ENCODE measurements around the gene FBXO44.

The FBXO44 gene

DNA sequence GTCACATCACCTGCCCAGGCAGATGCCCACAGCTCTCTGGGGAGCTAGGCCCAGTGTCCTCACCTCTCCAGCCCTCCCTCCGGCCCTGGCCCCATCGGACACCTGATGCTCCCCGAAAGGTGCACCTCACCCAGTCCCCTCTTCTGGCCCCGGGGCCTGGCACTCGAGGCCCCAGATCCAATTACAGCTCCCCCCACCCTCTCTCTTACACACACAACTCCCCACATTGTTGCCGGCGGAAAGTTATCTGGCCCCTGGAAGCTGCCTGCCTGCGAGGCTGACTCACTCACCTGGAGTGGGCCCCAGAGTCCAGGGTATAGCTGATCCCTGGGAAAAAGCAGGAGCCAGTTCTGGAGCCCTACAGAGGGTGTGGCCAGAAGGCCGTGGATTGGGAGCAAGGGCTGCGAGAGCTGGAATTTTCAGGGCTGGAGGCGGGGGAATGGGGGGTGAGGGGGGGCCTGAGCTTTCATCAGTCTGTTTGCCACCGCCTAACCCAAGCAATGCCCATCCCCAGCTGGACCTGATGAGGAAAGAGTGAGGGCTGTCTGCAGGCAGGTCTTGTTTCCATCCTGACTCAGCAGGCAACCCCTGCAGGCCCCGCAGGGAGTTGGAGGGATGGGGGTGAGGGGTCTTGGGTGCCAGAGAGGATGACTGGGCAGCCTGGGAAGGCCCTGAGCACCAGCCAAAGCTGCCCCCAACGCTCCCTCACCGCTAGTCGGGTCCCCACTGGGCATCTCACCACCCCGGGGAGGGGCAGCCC is 1.4 kb upstream of the FBXO44 start:
- in situ Hi-C loops (cut with HindIII; ENCODE audit: low sequenced_read_pairs), result no loop called here
- no peak overlapping the region for H3K4me3 ChIP-seq (ENCODE audit: low read depth, low read length)
- no peak for DNase-seq (ENCODE audit: low read depth)
- TF ChIP-seq, protein P1, sequence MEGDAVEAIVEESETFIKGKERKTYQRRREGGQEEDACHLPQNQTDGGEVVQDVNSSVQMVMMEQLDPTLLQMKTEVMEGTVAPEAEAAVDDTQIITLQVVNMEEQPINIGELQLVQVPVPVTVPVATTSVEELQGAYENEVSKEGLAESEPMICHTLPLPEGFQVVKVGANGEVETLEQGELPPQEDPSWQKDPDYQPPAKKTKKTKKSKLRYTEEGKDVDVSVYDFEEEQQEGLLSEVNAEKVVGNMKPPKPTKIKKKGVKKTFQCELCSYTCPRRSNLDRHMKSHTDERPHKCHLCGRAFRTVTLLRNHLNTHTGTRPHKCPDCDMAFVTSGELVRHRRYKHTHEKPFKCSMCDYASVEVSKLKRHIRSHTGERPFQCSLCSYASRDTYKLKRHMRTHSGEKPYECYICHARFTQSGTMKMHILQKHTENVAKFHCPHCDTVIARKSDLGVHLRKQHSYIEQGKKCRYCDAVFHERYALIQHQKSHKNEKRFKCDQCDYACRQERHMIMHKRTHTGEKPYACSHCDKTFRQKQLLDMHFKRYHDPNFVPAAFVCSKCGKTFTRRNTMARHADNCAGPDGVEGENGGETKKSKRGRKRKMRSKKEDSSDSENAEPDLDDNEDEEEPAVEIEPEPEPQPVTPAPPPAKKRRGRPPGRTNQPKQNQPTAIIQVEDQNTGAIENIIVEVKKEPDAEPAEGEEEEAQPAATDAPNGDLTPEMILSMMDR (IDR thresholded peaks at IDR 0.05; ENCODE audit: low read depth, low read length, missing control alignments), result no peak

DNA sequence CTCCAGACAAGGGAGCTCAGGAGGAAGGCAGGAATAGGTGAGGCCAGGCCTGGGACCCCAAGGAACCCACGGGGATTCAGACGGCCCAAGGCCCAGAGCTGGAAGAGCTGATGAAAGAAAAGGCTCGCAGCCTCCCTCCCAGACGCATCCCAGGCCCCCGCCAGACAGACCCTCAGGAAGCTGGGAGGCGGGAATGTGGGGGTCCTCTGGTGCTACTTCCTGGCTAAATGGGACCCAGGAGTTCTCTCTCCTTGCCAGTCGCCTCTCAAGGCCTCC is 878 bp upstream of the FBXO44 start:
- TF ChIP-seq, protein P1 (IDR thresholded peaks at IDR 0.05; ENCODE audit: low read depth, low read length, missing control alignments), result no peak
- DNase-seq (ENCODE audit: low read depth), result no peak
- H3K4me3 ChIP-seq (ENCODE audit: low read depth, low read length), result peak overlapping the region; percentile 50
- in situ Hi-C loops (cut with HindIII; ENCODE audit: low sequenced_read_pairs), result no loop called here

DNA sequence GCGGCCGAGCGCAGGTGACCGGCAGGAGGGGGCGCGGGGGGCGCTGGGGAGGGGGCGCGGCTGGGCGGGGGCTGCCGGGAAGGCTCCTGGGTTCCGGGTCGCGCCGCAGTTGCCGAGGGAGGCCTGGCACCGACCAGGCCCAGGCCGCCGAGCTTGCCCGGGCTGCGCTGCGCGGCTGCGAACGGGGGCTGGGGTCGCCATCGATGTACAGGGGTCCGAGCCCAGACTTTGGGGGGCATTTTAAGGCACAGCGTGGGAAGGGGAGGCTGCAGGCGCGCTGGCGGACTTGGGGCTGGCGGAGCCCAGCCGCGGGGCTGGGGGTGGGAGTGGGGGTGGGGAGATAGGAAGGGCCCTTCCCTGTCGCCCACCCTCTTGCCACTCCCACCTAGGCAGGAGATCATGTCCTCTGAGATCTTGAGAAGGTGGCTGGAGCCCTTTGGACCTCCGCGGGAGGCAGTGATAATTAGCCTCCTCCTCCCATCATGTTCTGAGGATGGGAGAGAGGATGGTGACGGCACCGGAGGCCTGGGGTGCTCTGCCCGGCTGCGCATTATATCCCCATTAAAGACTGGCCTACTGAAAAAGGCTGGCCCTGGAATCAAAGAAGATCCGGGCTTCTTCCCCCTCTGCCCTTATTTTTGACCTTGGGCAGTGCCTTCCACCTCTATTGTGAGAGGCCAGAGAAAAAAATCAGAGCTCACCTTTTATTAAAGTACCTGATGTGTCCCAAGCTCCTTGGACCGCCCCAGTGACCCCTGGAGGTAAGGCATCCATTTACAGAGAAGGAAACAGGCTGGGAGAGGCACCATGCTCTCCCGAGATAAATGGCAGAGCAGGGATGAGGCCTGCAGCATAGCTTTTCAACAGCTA is 497 bp downstream of the FBXO44 start:
- in situ Hi-C loops (cut with HindIII; ENCODE audit: low sequenced_read_pairs), result no loop called here
- TF ChIP-seq, protein P1 (IDR thresholded peaks at IDR 0.05; ENCODE audit: low read depth, low read length, missing control alignments), result no peak
- H3K4me3 ChIP-seq (ENCODE audit: low read depth, low read length), result peak overlapping the region; percentile 50
- DNase-seq (ENCODE audit: low read depth), result no peak

DNA sequence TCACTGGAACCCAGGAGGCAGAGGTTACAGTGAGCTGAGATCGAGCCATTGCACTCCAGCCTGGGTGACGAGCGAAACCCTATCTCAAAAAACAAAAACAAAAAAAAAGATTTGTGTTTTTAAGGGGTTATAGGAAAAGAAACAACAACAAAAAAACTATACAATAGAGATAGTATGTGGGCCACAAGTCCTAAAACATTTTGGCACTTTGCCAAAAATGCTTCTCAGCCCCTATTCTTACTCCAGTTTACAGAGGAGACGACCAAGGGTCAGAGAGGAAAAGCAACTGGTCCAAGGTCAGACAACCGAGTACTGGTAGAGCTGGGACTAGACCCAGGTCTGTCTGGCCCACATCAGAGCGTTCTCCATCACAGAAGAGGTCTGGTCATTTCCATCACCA is 3.0 kb downstream of the FBXO44 start:
- in situ Hi-C loops (cut with HindIII; ENCODE audit: low sequenced_read_pairs), result no loop called here
- TF ChIP-seq, protein P1 (IDR thresholded peaks at IDR 0.05; ENCODE audit: low read depth, low read length, missing control alignments), result no peak
- H3K4me3 ChIP-seq (ENCODE audit: low read depth, low read length), result no peak overlapping the region

DNA sequence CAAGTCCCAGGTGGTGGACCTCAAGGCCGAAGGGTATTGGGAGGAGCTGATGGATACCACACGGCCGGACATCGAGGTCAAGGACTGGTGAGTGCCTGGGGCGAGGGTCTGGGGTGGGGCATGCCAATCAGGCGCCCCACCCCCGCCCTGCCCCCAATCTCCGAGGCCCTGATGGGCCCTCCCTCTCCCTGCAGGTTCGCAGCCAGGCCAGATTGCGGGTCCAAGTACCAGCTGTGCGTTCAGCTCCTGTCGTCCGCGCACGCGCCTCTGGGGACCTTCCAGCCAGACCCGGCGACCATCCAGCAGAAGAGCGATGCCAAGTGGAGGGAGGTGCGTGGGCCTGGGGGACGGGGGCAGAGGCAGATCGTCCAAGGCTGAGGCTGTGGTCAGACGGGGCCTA is 3.9 kb downstream of the FBXO44 start:
- TF ChIP-seq, protein P1 (IDR thresholded peaks at IDR 0.05; ENCODE audit: low read depth, low read length, missing control alignments), result no peak
- in situ Hi-C loops (cut with HindIII; ENCODE audit: low sequenced_read_pairs), result no loop called here
- no peak for DNase-seq (ENCODE audit: low read depth)
- no peak overlapping the region for H3K4me3 ChIP-seq (ENCODE audit: low read depth, low read length)

More for the DNA sequence above, 3.0 kb downstream of the FBXO44 start:
- DNase-seq (ENCODE audit: low read depth), result no peak

DNA sequence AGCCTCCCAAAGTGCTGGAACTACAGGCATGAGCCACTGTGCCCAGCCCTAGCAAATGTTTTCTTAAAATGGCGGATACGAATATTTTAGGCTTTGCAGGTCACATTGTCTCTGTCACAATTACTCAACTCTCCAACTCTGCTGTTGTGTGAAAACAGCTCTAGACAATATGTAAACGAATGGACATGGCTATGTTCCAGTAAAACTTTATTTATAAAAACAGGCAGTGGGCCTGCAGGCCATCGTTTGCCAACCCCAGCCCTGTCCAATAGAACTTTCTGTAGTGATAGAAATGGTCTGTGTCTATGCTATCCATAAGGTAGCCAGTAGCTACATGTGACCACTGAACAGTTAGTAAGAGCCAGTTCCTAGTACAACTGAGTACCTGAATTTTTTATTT is 5.1 kb downstream of the FBXO44 start:
- TF ChIP-seq, protein P1 (IDR thresholded peaks at IDR 0.05; ENCODE audit: low read depth, low read length, missing control alignments), result no peak
- no peak for DNase-seq (ENCODE audit: low read depth)
- in situ Hi-C loops (cut with HindIII; ENCODE audit: low sequenced_read_pairs), result loop anchor here (10.0 kb wide), 1 partner anchor 55 kb away; no protein-coding TSS in a partner anchor
- no peak overlapping the region for H3K4me3 ChIP-seq (ENCODE audit: low read depth, low read length)
